Suprapubic skin (tissue), 4 donors: ENCODE results near the gene RIPOR3. TPM values are rescaled to one million over a fixed set of nuclear protein-coding genes. Genes with fewer than 3 reads are reported as not detected.

Experiments used
- DNase-seq, 2 donors: peaks; one replicate each; pipeline ENCODE4 v3.0.0-alpha.2; 2019; ENCODE audit warnings: low spot score in 2 of 2
- H3K27ac ChIP-seq: fragments of 200-600 bp; sonication (generic); one replicate; pipeline ENCODE4 v1.5.1; 2019
- H3K27me3 ChIP-seq: fragments of 200-600 bp; sonication (generic); one replicate; pipeline ENCODE4 v1.5.1; 2019
- H3K36me3 ChIP-seq: fragments of 200-600 bp; sonication (generic); one replicate; pipeline ENCODE4 v1.5.1; 2019
- H3K4me1 ChIP-seq: fragments of 200-600 bp; sonication (generic); one replicate; pipeline ENCODE4 v1.5.1; 2019
- H3K4me3 ChIP-seq: fragments of 200-600 bp; sonication (generic); one replicate; pipeline ENCODE4 v1.5.1; 2019; ENCODE audit warnings: mild to moderate bottlenecking
- H3K9me3 ChIP-seq: fragments of 200-600 bp; sonication (generic); one replicate; pipeline ENCODE4 v1.5.1; 2019
- EP300 ChIP-seq: sonication (generic); formaldehyde crosslinking; IDR thresholded peaks from one replicate; pipeline ENCODE4 v1.6.1; 2017; ENCODE audit warnings: antibody characterized with exemption
- POLR2A ChIP-seq, 2 donors: fragments of 450-650 bp; IDR thresholded peaks; one replicate each; pipeline ENCODE4 v1.6.1; 2017; ENCODE audit warnings: antibody characterized with exemption in 2 of 2, mild to moderate bottlenecking in 2 of 2, moderate library complexity in 2 of 2
- POLR2AphosphoS5 ChIP-seq, 3 donors: sonication (generic); formaldehyde crosslinking; IDR thresholded peaks; one replicate each; pipeline ENCODE4 v1.6.1; 2017; ENCODE audit warnings: antibody characterized with exemption in 3 of 3
- WGBS: methylation state at CpG from one replicate; pipeline ENCODE4 v1.1.5; 2018; 5-methylcytosine and 5-hydroxymethylcytosine counted together
- total RNA-seq, 4 donors: library from RNA; depleted of rRNA; stranded (reverse); fragments of >200 nt; gene quantifications; one replicate each; pipeline ENCODE4 v1.1.0, GENCODE V29; 2016
- TF ChIP-seq, protein P1 (sequence below), 2 donors: fragments of 200-600 bp in 1 of 2; fragments of 450-650 bp in 1 of 2; sonication (generic) in 1 of 2; IDR thresholded peaks; one replicate each; pipeline ENCODE4 v1.5.1; 2016 to 2019; ENCODE audit warnings: antibody characterized with exemption in 2 of 2, mild to moderate bottlenecking in 1 of 2, moderate library complexity in 1 of 2

The RIPOR3 gene
- total RNA-seq, 4 donors from 2014 or later: 3.3 to 10.1 (median 5.3) TPM

DNA sequence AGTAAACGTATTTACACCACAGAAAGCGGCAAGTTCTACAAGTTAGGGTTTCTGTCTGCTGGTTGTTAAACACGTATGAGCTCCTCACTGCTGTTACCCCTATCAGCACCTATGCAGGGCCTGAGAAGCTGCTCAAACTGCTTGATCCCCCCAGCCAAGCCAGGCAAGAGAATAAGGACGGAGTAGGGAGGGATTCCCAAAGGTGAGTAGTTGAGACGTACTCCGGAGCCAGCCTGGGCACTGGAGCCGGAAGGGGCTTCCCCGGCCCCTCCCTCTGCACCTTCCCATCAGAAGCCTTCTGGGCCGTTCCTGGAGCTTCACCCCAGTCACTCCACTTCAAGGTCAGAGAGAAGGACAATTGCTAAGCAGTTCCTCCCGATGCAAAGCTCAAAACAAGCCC, 58.0 kb downstream of the RIPOR3 start:
- H3K27me3 ChIP-seq: no peaks in the 10 kb centered on the region
- H3K4me1 ChIP-seq: peaks cover 13% of the 10 kb centered on the region
- H3K4me3 ChIP-seq: no peak overlapping the region
- 67% methylated on average over 10 of the region's 10 CpGs for WGBS
- H3K27ac ChIP-seq: no peak overlapping the region
- H3K9me3 ChIP-seq: no peaks in the 10 kb centered on the region
- no peak for TF ChIP-seq POLR2AphosphoS5 (IDR thresholded peaks at IDR 0.05)
- TF ChIP-seq POLR2A (IDR thresholded peaks at IDR 0.05): no peak
- TF ChIP-seq EP300: no peak
- TF ChIP-seq, protein P1, sequence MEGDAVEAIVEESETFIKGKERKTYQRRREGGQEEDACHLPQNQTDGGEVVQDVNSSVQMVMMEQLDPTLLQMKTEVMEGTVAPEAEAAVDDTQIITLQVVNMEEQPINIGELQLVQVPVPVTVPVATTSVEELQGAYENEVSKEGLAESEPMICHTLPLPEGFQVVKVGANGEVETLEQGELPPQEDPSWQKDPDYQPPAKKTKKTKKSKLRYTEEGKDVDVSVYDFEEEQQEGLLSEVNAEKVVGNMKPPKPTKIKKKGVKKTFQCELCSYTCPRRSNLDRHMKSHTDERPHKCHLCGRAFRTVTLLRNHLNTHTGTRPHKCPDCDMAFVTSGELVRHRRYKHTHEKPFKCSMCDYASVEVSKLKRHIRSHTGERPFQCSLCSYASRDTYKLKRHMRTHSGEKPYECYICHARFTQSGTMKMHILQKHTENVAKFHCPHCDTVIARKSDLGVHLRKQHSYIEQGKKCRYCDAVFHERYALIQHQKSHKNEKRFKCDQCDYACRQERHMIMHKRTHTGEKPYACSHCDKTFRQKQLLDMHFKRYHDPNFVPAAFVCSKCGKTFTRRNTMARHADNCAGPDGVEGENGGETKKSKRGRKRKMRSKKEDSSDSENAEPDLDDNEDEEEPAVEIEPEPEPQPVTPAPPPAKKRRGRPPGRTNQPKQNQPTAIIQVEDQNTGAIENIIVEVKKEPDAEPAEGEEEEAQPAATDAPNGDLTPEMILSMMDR (IDR thresholded peaks at IDR 0.05): no peak
- no peak for DNase-seq
- H3K36me3 ChIP-seq: no peaks in the 10 kb centered on the region

DNA sequence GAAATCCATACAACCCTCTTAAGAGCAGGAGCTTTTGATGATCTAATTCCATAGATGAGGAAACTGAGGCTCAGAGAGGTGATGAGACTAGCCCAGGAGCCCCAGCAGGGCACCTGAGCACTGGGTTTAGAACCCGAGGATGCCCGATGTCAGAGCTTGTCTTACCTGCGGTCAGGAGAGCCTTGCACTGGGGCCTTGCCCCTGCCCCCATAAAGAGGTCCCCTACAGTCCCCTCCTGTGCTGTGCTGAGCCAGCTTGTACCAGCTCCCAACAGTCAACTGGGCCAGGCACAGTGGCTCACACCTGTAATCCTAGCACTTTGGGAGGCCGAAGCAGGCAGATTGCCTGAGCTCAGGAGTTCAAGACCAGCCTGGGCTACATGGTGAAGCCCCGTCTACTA, 58.6 kb downstream of the RIPOR3 start:
- TF ChIP-seq, protein P1 (IDR thresholded peaks at IDR 0.05): no peak
- no peak for TF ChIP-seq EP300
- TF ChIP-seq POLR2A (IDR thresholded peaks at IDR 0.05): no peak
- no peak for TF ChIP-seq POLR2AphosphoS5 (IDR thresholded peaks at IDR 0.05)
- no peaks in the 10 kb centered on the region for H3K9me3 ChIP-seq
- WGBS: 99% methylated on average over 5 of the region's 5 CpGs
- H3K4me1 ChIP-seq: peaks cover 13% of the 10 kb centered on the region
- H3K36me3 ChIP-seq: no peaks in the 10 kb centered on the region
- H3K4me3 ChIP-seq: no peak overlapping the region
- H3K27me3 ChIP-seq: no peaks in the 10 kb centered on the region
- no peak for DNase-seq
- H3K27ac ChIP-seq: no peak overlapping the region

DNA sequence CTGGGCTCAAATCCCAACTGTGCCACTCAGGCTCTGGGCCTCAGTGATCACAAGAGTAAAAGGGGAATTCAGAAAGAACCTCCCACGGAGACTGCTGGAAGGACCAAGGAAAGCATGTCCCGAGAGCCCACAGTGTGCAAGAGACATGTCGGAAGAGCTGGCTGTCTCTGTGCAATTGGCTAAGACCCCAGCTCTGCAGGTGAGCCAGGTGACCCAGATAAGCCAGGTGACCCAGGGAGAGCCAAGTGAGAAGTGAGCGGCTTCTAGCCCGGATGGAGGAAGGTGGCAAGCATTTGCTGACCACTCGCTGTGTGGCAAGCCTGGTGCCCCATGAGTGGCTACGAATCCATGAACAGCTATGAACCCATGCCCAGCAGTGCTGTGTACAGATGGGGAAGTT, 59.1 kb downstream of the RIPOR3 start:
- TF ChIP-seq POLR2A (IDR thresholded peaks at IDR 0.05): no peak
- no peak for TF ChIP-seq POLR2AphosphoS5 (IDR thresholded peaks at IDR 0.05)
- TF ChIP-seq EP300: no peak
- TF ChIP-seq, protein P1 (IDR thresholded peaks at IDR 0.05): no peak
- H3K27me3 ChIP-seq: no peaks in the 10 kb centered on the region
- no peak for DNase-seq
- H3K9me3 ChIP-seq: no peaks in the 10 kb centered on the region
- H3K36me3 ChIP-seq: no peaks in the 10 kb centered on the region
- no peak overlapping the region for H3K4me3 ChIP-seq
- H3K4me1 ChIP-seq: peaks cover 13% of the 10 kb centered on the region
- 85% methylated on average over 7 of the region's 7 CpGs for WGBS
- H3K27ac ChIP-seq: no peak overlapping the region

DNA sequence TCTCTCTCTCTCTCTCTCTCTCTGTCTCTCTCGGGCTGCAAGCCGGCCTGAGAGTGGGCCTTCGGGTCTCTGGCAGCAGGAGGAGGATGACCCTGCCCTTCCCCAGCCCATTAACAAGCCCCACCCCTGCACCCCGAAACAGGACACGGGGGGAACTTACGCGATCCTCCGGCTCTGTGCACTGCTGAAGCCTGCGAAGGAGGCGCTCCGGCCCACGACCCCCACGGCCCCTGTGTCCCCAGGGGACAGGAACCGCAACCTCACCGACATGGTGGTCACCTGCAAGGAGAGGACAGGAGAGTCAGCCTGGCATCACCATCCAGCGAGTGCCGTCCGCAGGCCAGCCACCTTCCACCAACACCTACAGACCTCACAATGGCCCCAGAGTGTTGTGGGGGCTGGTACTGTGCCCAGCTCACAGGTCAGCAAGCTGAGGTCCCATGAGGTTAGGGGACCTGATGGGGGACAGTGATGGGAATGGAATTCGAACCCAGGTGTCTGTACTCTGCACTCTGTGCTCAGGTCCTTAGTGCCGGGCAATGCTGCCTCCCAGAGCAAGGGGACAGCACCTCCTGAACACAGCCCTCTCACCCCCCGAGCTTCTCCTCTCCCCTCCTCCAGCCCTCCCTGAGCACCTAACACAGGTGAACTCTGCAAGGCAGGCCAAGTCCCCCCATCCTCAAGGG, 60.6 kb downstream of the RIPOR3 start:
- H3K27me3 ChIP-seq: no peaks in the 10 kb centered on the region
- TF ChIP-seq POLR2AphosphoS5 (IDR thresholded peaks at IDR 0.05) (no peak), EP300 (no peak), POLR2A (IDR thresholded peaks at IDR 0.05) (no peak)
- TF ChIP-seq, protein P1 (IDR thresholded peaks at IDR 0.05): no peak
- no peak overlapping the region for H3K27ac ChIP-seq
- no peaks in the 10 kb centered on the region for H3K9me3 ChIP-seq
- no peak overlapping the region for H3K4me3 ChIP-seq
- H3K36me3 ChIP-seq: no peaks in the 10 kb centered on the region
- WGBS: 97% methylated on average over 16 of the region's 21 CpGs
- no peak for DNase-seq
- peaks cover 5% of the 10 kb centered on the region for H3K4me1 ChIP-seq

DNA sequence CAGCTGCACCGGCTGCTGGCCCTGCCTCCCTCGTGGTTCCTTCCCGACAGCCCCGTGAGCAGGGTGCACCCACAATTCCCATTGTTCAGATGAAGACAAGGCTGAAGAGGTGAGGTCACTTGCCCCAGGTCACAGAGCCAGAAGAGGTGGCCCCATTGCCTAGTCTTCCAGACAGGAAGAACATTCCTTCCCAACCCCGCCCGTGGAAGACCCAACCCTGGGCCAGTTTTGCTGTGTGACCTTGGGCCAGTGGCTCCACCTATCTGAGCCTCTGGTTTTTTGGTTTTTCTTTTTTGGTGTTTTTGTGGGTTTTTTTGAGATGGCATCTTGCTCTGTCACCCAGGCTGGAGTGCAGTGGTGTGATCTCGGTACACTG, 61.7 kb downstream of the RIPOR3 start:
- no peak for TF ChIP-seq EP300
- TF ChIP-seq, protein P1 (IDR thresholded peaks at IDR 0.05): no peak
- TF ChIP-seq POLR2AphosphoS5 (IDR thresholded peaks at IDR 0.05): no peak
- TF ChIP-seq POLR2A (IDR thresholded peaks at IDR 0.05): no peak
- Histone ChIP-seq H3K36me3 (no peaks in the 10 kb centered on the region), H3K4me3 (no peak overlapping the region), H3K27me3 (no peaks in the 10 kb centered on the region), H3K27ac (no peak overlapping the region), H3K9me3 (no peaks in the 10 kb centered on the region), H3K4me1 (peaks cover 10% of the 10 kb centered on the region)
- no peak for DNase-seq
- WGBS: 91% methylated on average over 5 of the region's 7 CpGs
